ENCODE measurements around the gene COL4A3.

DNA sequence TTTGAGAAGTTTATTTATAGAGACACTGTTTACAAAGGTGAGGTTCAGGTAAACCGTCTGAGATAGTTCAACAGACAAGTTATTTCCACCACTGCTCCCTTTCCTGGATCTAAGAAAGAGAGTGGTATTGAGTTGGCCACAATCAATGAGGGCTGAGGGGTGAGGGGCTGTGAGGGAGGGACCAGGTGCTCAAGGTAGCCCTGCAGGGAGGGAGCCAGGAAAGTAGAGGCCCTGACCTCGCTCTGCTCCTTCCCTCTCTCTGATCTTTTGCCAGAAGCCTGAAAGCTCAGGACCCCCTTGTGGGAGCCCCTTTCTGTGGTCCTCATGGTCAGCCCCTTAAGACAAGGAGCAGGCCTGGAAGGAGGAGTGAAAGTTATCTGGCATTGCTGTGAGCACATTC, 29.8 kb downstream of the COL4A3 start:
- TF ChIP-seq, protein P1, sequence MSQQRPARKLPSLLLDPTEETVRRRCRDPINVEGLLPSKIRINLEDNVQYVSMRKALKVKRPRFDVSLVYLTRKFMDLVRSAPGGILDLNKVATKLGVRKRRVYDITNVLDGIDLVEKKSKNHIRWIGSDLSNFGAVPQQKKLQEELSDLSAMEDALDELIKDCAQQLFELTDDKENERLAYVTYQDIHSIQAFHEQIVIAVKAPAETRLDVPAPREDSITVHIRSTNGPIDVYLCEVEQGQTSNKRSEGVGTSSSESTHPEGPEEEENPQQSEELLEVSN (IDR thresholded peaks at IDR 0.05; ENCODE audit: borderline replicate concordance, low read depth), result no peak
- TF ChIP-seq, protein P2, sequence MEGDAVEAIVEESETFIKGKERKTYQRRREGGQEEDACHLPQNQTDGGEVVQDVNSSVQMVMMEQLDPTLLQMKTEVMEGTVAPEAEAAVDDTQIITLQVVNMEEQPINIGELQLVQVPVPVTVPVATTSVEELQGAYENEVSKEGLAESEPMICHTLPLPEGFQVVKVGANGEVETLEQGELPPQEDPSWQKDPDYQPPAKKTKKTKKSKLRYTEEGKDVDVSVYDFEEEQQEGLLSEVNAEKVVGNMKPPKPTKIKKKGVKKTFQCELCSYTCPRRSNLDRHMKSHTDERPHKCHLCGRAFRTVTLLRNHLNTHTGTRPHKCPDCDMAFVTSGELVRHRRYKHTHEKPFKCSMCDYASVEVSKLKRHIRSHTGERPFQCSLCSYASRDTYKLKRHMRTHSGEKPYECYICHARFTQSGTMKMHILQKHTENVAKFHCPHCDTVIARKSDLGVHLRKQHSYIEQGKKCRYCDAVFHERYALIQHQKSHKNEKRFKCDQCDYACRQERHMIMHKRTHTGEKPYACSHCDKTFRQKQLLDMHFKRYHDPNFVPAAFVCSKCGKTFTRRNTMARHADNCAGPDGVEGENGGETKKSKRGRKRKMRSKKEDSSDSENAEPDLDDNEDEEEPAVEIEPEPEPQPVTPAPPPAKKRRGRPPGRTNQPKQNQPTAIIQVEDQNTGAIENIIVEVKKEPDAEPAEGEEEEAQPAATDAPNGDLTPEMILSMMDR (IDR thresholded peaks at IDR 0.05), result no peak
- TF ChIP-seq, protein P3, sequence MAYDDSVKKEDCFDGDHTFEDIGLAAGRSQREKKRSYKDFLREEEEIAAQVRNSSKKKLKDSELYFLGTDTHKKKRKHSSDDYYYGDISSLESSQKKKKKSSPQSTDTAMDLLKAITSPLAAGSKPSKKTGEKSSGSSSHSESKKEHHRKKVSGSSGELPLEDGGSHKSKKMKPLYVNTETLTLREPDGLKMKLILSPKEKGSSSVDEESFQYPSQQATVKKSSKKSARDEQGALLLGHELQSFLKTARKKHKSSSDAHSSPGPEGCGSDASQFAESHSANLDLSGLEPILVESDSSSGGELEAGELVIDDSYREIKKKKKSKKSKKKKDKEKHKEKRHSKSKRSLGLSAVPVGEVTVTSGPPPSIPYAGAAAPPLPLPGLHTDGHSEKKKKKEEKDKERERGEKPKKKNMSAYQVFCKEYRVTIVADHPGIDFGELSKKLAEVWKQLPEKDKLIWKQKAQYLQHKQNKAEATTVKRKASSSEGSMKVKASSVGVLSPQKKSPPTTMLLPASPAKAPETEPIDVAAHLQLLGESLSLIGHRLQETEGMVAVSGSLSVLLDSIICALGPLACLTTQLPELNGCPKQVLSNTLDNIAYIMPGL (CRISPR knock-in tag; IDR thresholded peaks at IDR 0.05; ENCODE audit: borderline replicate concordance), result no peak
- TF ChIP-seq POLR2A (IDR thresholded peaks at IDR 0.05; ENCODE audit: low read length) (no peak), JUN (IDR thresholded peaks at IDR 0.05) (no peak), RFX5 (IDR thresholded peaks at IDR 0.05) (no peak), JUNB (IDR thresholded peaks at IDR 0.05) (no peak), FOXS1 (CRISPR knock-in tag; IDR thresholded peaks at IDR 0.05) (no peak), RARB (CRISPR knock-in tag; IDR thresholded peaks at IDR 0.05) (no peak), HDAC2 (IDR thresholded peaks at IDR 0.05) (no peak), MYC (IDR thresholded peaks at IDR 0.05; ENCODE audit: borderline replicate concordance, low read length) (no peak), EP300 (IDR thresholded peaks at IDR 0.05) (no peak)
- TF ChIP-seq, protein P4, sequence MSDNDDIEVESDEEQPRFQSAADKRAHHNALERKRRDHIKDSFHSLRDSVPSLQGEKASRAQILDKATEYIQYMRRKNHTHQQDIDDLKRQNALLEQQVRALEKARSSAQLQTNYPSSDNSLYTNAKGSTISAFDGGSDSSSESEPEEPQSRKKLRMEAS (IDR thresholded peaks at IDR 0.05), result no peak
- TF ChIP-seq, protein P5, sequence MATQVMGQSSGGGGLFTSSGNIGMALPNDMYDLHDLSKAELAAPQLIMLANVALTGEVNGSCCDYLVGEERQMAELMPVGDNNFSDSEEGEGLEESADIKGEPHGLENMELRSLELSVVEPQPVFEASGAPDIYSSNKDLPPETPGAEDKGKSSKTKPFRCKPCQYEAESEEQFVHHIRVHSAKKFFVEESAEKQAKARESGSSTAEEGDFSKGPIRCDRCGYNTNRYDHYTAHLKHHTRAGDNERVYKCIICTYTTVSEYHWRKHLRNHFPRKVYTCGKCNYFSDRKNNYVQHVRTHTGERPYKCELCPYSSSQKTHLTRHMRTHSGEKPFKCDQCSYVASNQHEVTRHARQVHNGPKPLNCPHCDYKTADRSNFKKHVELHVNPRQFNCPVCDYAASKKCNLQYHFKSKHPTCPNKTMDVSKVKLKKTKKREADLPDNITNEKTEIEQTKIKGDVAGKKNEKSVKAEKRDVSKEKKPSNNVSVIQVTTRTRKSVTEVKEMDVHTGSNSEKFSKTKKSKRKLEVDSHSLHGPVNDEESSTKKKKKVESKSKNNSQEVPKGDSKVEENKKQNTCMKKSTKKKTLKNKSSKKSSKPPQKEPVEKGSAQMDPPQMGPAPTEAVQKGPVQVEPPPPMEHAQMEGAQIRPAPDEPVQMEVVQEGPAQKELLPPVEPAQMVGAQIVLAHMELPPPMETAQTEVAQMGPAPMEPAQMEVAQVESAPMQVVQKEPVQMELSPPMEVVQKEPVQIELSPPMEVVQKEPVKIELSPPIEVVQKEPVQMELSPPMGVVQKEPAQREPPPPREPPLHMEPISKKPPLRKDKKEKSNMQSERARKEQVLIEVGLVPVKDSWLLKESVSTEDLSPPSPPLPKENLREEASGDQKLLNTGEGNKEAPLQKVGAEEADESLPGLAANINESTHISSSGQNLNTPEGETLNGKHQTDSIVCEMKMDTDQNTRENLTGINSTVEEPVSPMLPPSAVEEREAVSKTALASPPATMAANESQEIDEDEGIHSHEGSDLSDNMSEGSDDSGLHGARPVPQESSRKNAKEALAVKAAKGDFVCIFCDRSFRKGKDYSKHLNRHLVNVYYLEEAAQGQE (IDR thresholded peaks at IDR 0.05), result no peak
